Epithelial cell of proximal tubule (primary cell): ENCODE measurements around the gene GMEB2. TPM values are rescaled to one million over a fixed set of nuclear protein-coding genes. Genes with fewer than 3 reads are reported as not detected.

Source experiments
- DNase-seq: peaks from one replicate; pipeline ENCODE4 v3.0.0-alpha.2; 2011; ENCODE audit warnings: low read depth
- H3K4me3 ChIP-seq: 2 replicates; pipeline ENCODE4 v1.5.1; 2011; ENCODE audit warnings: low read depth, mild to moderate bottlenecking, low read length
- CTCF ChIP-seq: conservative IDR thresholded peaks from 2 replicates; pipeline ENCODE4 v1.5.1; 2012; ENCODE audit warnings: low read depth, mild to moderate bottlenecking, low read length
- total RNA-seq: library from RNA; depleted of rRNA; stranded (reverse); fragments of >200 nt; gene quantifications from 2 replicates; pipeline ENCODE4 v1.2.3, GENCODE V29; 2015

The GMEB2 gene
- total RNA-seq, 1 donor from 2014 or later = 10.5 TPM

- no peak for DNase-seq
- no peak overlapping the region for H3K4me3 ChIP-seq
- TF ChIP-seq CTCF = no peak
Measured at GRCh38 chr20:63539092-63539430, 87.8 kb downstream of the GMEB2 start.

GRCh38 chr20:63538204-63539091, 88.5 kb downstream of the GMEB2 start:
- DNase-seq = no peak
- peak overlapping the region; percentile 46 for H3K4me3 ChIP-seq
- no peak for TF ChIP-seq CTCF

Other genes with a start within 250 kb of the GMEB2 start
- gene KCNQ2, start 154.4 kb downstream of the GMEB2 start, total RNA-seq = 0.14 TPM in 1 of 2 replicates, not detected in the other
- gene EEF1A2, start 128.0 kb downstream of the GMEB2 start, total RNA-seq = 1.2 and 20.0 TPM in 2 replicates
- 99.3 and 247 TPM in 2 replicates for gene PPDPF, start 106.3 kb downstream of the GMEB2 start, total RNA-seq
- not detected in 2 replicates for gene PTK6, start 89.7 kb downstream of the GMEB2 start, total RNA-seq
- not detected in 2 replicates for gene SRMS, start 79.4 kb downstream of the GMEB2 start, total RNA-seq
- gene FNDC11, start 72.9 kb downstream of the GMEB2 start, total RNA-seq = 1.7 TPM in 2 replicates
- gene HELZ2, start 52.9 kb downstream of the GMEB2 start, total RNA-seq = 25.7 and 48.8 TPM in 2 replicates
- 64.5 and 112 TPM in 2 replicates for gene STMN3, start 26.3 kb upstream of the GMEB2 start, total RNA-seq
- 26.5 and 29.1 TPM in 2 replicates for gene RTEL1, start 31.2 kb upstream of the GMEB2 start, total RNA-seq
- gene TNFRSF6B, start 69.6 kb upstream of the GMEB2 start, total RNA-seq = 509 and 817 TPM in 2 replicates
- gene ARFRP1, start 80.9 kb upstream of the GMEB2 start, total RNA-seq = 42.1 and 49.0 TPM in 2 replicates
- 36.5 and 57.2 TPM in 2 replicates for gene ZGPAT, start 80.9 kb upstream of the GMEB2 start, total RNA-seq
- gene LIME1, start 109.6 kb upstream of the GMEB2 start, total RNA-seq = 6.5 and 19.1 TPM in 2 replicates
- 91.5 and 91.9 TPM in 2 replicates for gene SLC2A4RG, start 112.7 kb upstream of the GMEB2 start, total RNA-seq
- gene ZBTB46, start 204.2 kb upstream of the GMEB2 start, total RNA-seq = 0.58 and 0.72 TPM in 2 replicates
- gene ABHD16B, start 234.4 kb upstream of the GMEB2 start, total RNA-seq = not detected in 2 replicates
- 112 and 128 TPM in 2 replicates for gene TPD52L2, start 238.2 kb upstream of the GMEB2 start, total RNA-seq